SK-N-SH treated with all-trans-retinoic acid at 6 μM for 48 hours (cell line): ENCODE data around the gene MTHFS.

Source experiments
- ARNTL ChIP-seq: fragments of 450-650 bp; formaldehyde crosslinking; IDR thresholded peaks from 2 replicates; pipeline ENCODE4 v1.5.0; 2020; ENCODE audit warnings: low read depth, mild to moderate bottlenecking, moderate library complexity, borderline replicate concordance
- BACH2 ChIP-seq: fragments of 250-450 bp; sonication (Bioruptor Pico); IDR thresholded peaks from 2 replicates; pipeline ENCODE4 v1.9.0; 2021; ENCODE audit warnings: mild to moderate bottlenecking, borderline replicate concordance
- CSDC2 ChIP-seq: fragments of 250-450 bp; sonication (Bioruptor Pico); IDR thresholded peaks from 2 replicates; pipeline ENCODE4 v1.5.0; 2020; ENCODE audit warnings: mild to moderate bottlenecking, moderate library complexity
- ISL1 ChIP-seq: fragments of 250-450 bp; sonication (Bioruptor Pico); IDR thresholded peaks from 2 replicates; pipeline ENCODE4 v2.1.2; 2022; ENCODE audit warnings: mild to moderate bottlenecking, moderate library complexity
- RARB ChIP-seq: fragments of 250-450 bp; sonication (Bioruptor Pico); IDR thresholded peaks from 2 replicates; pipeline ENCODE4 v1.8.0; 2021; ENCODE audit warnings: mild to moderate bottlenecking, moderate library complexity
- SNAI2 ChIP-seq: fragments of 250-450 bp; sonication (Bioruptor Pico); IDR thresholded peaks from 2 replicates; pipeline ENCODE4 v1.5.0; 2020; ENCODE audit warnings: mild to moderate bottlenecking, moderate library complexity
- ZNF70 ChIP-seq: fragments of 450-650 bp; formaldehyde crosslinking; IDR thresholded peaks from 2 replicates; pipeline ENCODE4 v1.5.0; 2020; ENCODE audit warnings: mild to moderate bottlenecking, moderate library complexity
- TF ChIP-seq, protein P1 (sequence below): fragments of 250-450 bp; sonication (Bioruptor Pico); IDR thresholded peaks from 2 replicates; pipeline ENCODE4 v1.5.1; 2020; ENCODE audit warnings: low read depth, mild to moderate bottlenecking, moderate library complexity
- TF ChIP-seq, protein P2 (sequence below): fragments of 250-450 bp; sonication (Bioruptor Pico); IDR thresholded peaks from 2 replicates; pipeline ENCODE4 v1.8.0; 2021; ENCODE audit warnings: low read depth, mild to moderate bottlenecking, moderate library complexity, borderline replicate concordance

DNA sequence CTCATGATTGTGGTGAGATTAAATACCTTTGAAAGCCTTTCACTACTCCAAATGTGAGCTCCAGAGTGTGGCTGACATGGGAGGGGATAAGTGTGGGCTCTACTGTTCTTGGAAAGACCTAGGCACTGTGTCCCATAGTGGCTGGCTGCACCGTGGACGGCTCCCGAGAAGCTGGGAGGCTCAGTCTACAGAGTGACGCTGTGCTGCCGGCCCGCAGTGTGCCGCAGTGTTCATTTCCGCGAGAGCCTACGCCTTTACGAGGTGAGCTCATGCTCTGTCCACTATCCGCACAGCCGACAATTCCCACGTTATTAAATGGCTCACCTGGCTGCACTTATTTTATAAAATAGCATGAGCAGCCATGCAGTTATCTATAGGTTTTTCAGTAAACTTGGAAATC is 66.9 kb downstream of the MTHFS start:
- TF ChIP-seq ARNTL = no peak
- no peak for TF ChIP-seq SNAI2 (CRISPR knock-in tag)
- no peak for TF ChIP-seq ZNF70 (CRISPR knock-in tag)
- no peak for TF ChIP-seq CSDC2 (CRISPR knock-in tag)
- TF ChIP-seq, protein P1, sequence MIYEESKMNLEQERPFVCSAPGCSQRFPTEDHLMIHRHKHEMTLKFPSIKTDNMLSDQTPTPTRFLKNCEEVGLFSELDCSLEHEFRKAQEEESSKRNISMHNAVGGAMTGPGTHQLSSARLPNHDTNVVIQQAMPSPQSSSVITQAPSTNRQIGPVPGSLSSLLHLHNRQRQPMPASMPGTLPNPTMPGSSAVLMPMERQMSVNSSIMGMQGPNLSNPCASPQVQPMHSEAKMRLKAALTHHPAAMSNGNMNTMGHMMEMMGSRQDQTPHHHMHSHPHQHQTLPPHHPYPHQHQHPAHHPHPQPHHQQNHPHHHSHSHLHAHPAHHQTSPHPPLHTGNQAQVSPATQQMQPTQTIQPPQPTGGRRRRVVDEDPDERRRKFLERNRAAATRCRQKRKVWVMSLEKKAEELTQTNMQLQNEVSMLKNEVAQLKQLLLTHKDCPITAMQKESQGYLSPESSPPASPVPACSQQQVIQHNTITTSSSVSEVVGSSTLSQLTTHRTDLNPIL (CRISPR knock-in tag) = no peak
- no peak for TF ChIP-seq RARB (CRISPR knock-in tag)
- TF ChIP-seq, protein P2, sequence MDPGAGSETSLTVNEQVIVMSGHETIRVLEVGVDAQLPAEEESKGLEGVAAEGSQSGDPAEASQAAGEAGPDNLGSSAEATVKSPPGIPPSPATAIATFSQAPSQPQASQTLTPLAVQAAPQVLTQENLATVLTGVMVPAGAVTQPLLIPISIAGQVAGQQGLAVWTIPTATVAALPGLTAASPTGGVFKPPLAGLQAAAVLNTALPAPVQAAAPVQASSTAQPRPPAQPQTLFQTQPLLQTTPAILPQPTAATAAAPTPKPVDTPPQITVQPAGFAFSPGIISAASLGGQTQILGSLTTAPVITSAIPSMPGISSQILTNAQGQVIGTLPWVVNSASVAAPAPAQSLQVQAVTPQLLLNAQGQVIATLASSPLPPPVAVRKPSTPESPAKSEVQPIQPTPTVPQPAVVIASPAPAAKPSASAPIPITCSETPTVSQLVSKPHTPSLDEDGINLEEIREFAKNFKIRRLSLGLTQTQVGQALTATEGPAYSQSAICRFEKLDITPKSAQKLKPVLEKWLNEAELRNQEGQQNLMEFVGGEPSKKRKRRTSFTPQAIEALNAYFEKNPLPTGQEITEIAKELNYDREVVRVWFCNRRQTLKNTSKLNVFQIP (CRISPR knock-in tag) = no peak
- TF ChIP-seq BACH2 (CRISPR knock-in tag) = no peak
- TF ChIP-seq ISL1 (CRISPR knock-in tag) = no peak
